ENCODE measurements around the gene RNASE8.

- TF ChIP-seq CTCF (IDR thresholded peaks at IDR 0.05; ENCODE audit: control extremely low read depth in 1 of 3, insufficient read depth in 1 of 3, low read depth in 1 of 3, low read length in 3 of 3) (no peak), ZNF274 (IDR thresholded peaks at IDR 0.05; ENCODE audit: borderline replicate concordance, extremely low read depth, low read length) (no peak), TCF12 (IDR thresholded peaks at IDR 0.05; ENCODE audit: low read depth, low read length) (no peak), EP300 (IDR thresholded peaks at IDR 0.05; ENCODE audit: borderline replicate concordance in 1 of 2, low read depth in 2 of 2, low read length in 2 of 2) (no peak), CBX5 (IDR thresholded peaks at IDR 0.05; ENCODE audit: low read depth, low read length) (no peak), JUN (IDR thresholded peaks at IDR 0.05; ENCODE audit: low read depth, low read length) (no peak), KDM5A (IDR thresholded peaks at IDR 0.05; ENCODE audit: low read length) (no peak), MAX (IDR thresholded peaks at IDR 0.05) (no peak), POLR2AphosphoS5 (IDR thresholded peaks at IDR 0.05; ENCODE audit: low read depth, low read length) (no peak)
Observed at GRCh38 chr14:21077672-21078071, 20.1 kb downstream of the RNASE8 start.
